A673 (cell line): ENCODE measurements around the gene RBFOX2. TPM values are rescaled to one million over a fixed set of nuclear protein-coding genes. Genes with fewer than 3 reads are reported as not detected.

Experiments
- BruUV-seq: library from RNA; stranded (reverse); fragments of 400-500 nt; replicated peaks from 2 replicates; lab custom pipeline; 2021; lab: Mats Ljungman, UMichigan
- CTCF ChIA-PET: fragments of 300-600 bp; sonication (Branson Sonifier 250); formaldehyde crosslinking; loops from one replicate; lab custom pipeline; 2022; ENCODE audit warnings: antibody characterized with exemption; lab: Charles Lee
- POLR2A ChIA-PET: fragments of 300-600 bp; sonication (Branson Sonifier 250); formaldehyde crosslinking; loops from one replicate; lab custom pipeline; 2022; ENCODE audit warnings: antibody characterized with exemption; ENCODE audit not compliant: low non-redundant PET; lab: Charles Lee
- DNase-seq: peaks from one replicate; pipeline ENCODE4 v3.0.0-alpha.2; 2015; ENCODE audit warnings: low spot score
- H3K27ac ChIP-seq: fragments of 200-600 bp; sonication (generic); 2 replicates; pipeline ENCODE4 v1.5.1; 2016; ENCODE audit warnings: mixed run types, low read depth, mild to moderate bottlenecking, mixed read lengths, antibody characterized with exemption, low read length; ENCODE audit not compliant: poor library complexity, severe bottlenecking
- H3K27me3 ChIP-seq: fragments of 200-600 bp; sonication (generic); replicated peaks from 2 replicates; pipeline ENCODE4 v1.6.1; 2017; ENCODE audit warnings: mixed run types, low read depth, mild to moderate bottlenecking, mixed read lengths, antibody characterized with exemption, low read length; ENCODE audit not compliant: insufficient read depth, poor library complexity
- H3K36me3 ChIP-seq: fragments of 200-600 bp; sonication (generic); 2 replicates; pipeline ENCODE4 v1.6.1; 2016; ENCODE audit warnings: mixed run types, mild to moderate bottlenecking, mixed read lengths, antibody characterized with exemption, low read length; ENCODE audit not compliant: insufficient read depth, poor library complexity, severe bottlenecking
- H3K4me1 ChIP-seq: fragments of 200-600 bp; sonication (generic); 2 replicates; pipeline ENCODE4 v1.6.1; 2017; ENCODE audit warnings: mixed run types, mild to moderate bottlenecking, mixed read lengths, antibody characterized with exemption, low read length; ENCODE audit not compliant: insufficient read depth, poor library complexity, severe bottlenecking
- H3K4me3 ChIP-seq: fragments of 200-600 bp; sonication (generic); 2 replicates; pipeline ENCODE4 v1.5.1; 2016; ENCODE audit warnings: low read depth, mixed run types, mild to moderate bottlenecking, mixed read lengths, low read length; ENCODE audit not compliant: poor library complexity, severe bottlenecking
- H3K9me3 ChIP-seq: fragments of 200-600 bp; sonication (generic); 2 replicates; pipeline ENCODE4 v1.6.1; 2016; ENCODE audit warnings: mixed run types, low read depth, mild to moderate bottlenecking, mixed read lengths, antibody characterized with exemption, low read length; ENCODE audit not compliant: poor library complexity, severe bottlenecking
- CTCF ChIP-seq: fragments of 300-800, 200-600 bp; sonication (generic); conservative IDR thresholded peaks from 2 replicates; pipeline ENCODE4 v1.5.1; 2017; ENCODE audit warnings: low read depth, mild to moderate bottlenecking, antibody characterized with exemption, low read length, moderate library complexity, mixed read lengths
- EZH2 ChIP-seq: fragments of 200-600 bp; sonication (generic); IDR thresholded peaks from 2 replicates; pipeline ENCODE4 v1.6.1; 2017; ENCODE audit warnings: borderline replicate concordance, low read depth, mild to moderate bottlenecking, mixed read lengths, antibody characterized with exemption, low read length; ENCODE audit not compliant: poor library complexity, severe bottlenecking
- intact Hi-C: fragments of 100-400 bp; cut with micrococcal nuclease; formaldehyde crosslinking; loops from one replicate; pipeline ENCODE4 v1.10.0; 2022; ENCODE audit not compliant: unreplicated experiment
- total RNA-seq: library from RNA; stranded (reverse); gene quantifications from 2 replicates; pipeline ENCODE4 v1.2.3, GENCODE V29; 2021

RBFOX2 gene
- total RNA-seq, 1 experiment from 2014 or later, result 142 TPM

DNA sequence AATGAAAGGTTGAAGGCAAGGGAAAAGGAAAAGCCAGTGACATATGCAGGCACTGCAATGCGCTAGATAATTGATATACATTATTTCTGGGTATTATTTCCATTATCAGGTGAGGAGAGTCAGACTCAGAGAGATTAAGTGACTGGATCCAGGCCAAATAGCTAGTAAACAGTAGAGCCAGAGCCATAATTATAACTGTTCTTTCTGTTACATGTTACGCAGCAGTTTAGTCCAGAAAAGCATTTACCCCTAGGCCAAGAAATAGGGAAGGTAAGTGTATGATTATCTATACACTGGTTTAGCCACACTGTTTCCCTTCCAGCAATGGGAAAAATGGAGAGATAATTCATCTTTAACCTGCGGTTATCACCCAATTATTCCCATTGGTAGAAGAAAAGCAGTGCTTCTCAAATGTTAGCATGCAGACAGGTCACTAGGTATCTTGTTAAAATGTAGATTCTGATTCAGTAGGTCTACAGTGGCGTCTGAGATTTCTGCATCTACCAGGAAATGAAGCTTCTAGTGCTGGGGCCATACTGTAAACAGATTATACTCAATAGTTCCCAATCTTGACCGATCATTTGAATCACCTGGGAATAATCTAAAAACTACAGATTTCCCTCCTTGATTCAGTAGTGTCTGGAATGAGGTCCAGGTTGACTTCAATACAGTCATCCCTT lies 69.4 kb downstream of the RBFOX2 start:
- Histone ChIP-seq H3K36me3 (no peaks in the 10 kb centered on the region), H3K9me3 (no peaks in the 10 kb centered on the region), H3K27me3 (no peaks in the 10 kb centered on the region), H3K4me3 (no peak overlapping the region), H3K4me1 (peaks cover 40% of the 10 kb centered on the region), H3K27ac (no peak overlapping the region)
- ChIA-PET CTCF (interaction anchor here (0.6 kb wide), 1 partner anchor 70 kb away, joined by 3 read pairs; the partner anchor contains the start of gene RBFOX2), POLR2A (no interaction called here)
- no TSS peak for BruUV-seq
- intact Hi-C loops, result no loop called here
- TF ChIP-seq EZH2 (no peak), CTCF (no peak)
- no peak for DNase-seq

DNA sequence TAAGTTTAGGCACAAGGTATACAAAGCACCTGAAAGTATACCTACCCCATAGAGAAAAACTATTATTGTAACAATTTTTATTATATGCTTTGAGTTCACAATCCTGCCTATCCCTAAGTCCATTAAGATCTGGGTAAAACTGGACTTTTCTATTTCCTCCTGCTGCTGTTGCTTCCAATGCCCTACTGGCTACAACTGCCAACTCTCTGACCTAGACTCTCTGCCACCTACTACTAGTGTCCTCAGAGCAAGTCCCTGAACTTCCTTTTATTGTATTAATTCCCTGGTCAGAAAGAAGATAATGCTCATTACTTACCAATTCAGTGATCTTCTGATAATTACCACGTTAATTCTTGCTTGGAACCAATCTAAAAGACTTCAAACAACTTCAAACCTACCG lies 70.3 kb downstream of the RBFOX2 start:
- H3K27me3 ChIP-seq, result no peaks in the 10 kb centered on the region
- H3K27ac ChIP-seq, result no peak overlapping the region
- TF ChIP-seq EZH2 (no peak), CTCF (no peak)
- CTCF ChIA-PET, result no interaction called here
- POLR2A ChIA-PET, result no interaction called here
- no TSS peak for BruUV-seq
- H3K4me3 ChIP-seq, result no peak overlapping the region
- no peaks in the 10 kb centered on the region for H3K36me3 ChIP-seq
- H3K9me3 ChIP-seq, result no peaks in the 10 kb centered on the region
- H3K4me1 ChIP-seq, result peaks cover 46% of the 10 kb centered on the region
- no peak for DNase-seq
- intact Hi-C loops, result no loop called here

- intact Hi-C loops, result no loop called here
- no peak for DNase-seq
Observed at GRCh38 chr22:35957589-35957988, 71.0 kb downstream of the RBFOX2 start.

More at GRCh38 chr22:35957589-35957988, 71.0 kb downstream of the RBFOX2 start:
- Histone ChIP-seq H3K27ac (no peak overlapping the region), H3K4me3 (no peak overlapping the region), H3K4me1 (peaks cover 40% of the 10 kb centered on the region), H3K27me3 (no peaks in the 10 kb centered on the region), H3K36me3 (no peaks in the 10 kb centered on the region), H3K9me3 (no peaks in the 10 kb centered on the region)
- no peak for TF ChIP-seq EZH2
- TF ChIP-seq CTCF, result no peak
- BruUV-seq, result no TSS peak
- ChIA-PET POLR2A (no interaction called here), CTCF (no interaction called here)
